ENCODE data around the gene DISP1.
"Not testable (repeated sequence)": the region's sequence is repeated elsewhere in the genome, so short reads cannot be mapped to it uniquely, and the experiment has no call there.

DISP1 gene

GRCh38 chr1:222843469-222844410, 28.9 kb downstream of the DISP1 start:
- H3K4me3 ChIP-seq: no peak overlapping the region
- no peaks in the 10 kb centered on the region for H3K9me3 ChIP-seq
- peaks cover 0 to 3% (median 0%) of the 10 kb centered on the region in 3 donors for H3K36me3 ChIP-seq
- no peaks in the 10 kb centered on the region for H3K27me3 ChIP-seq
- H3K4me1 ChIP-seq: no peaks in the 10 kb centered on the region
- H3K27ac ChIP-seq: no peak overlapping the region
- TF ChIP-seq, protein P1, sequence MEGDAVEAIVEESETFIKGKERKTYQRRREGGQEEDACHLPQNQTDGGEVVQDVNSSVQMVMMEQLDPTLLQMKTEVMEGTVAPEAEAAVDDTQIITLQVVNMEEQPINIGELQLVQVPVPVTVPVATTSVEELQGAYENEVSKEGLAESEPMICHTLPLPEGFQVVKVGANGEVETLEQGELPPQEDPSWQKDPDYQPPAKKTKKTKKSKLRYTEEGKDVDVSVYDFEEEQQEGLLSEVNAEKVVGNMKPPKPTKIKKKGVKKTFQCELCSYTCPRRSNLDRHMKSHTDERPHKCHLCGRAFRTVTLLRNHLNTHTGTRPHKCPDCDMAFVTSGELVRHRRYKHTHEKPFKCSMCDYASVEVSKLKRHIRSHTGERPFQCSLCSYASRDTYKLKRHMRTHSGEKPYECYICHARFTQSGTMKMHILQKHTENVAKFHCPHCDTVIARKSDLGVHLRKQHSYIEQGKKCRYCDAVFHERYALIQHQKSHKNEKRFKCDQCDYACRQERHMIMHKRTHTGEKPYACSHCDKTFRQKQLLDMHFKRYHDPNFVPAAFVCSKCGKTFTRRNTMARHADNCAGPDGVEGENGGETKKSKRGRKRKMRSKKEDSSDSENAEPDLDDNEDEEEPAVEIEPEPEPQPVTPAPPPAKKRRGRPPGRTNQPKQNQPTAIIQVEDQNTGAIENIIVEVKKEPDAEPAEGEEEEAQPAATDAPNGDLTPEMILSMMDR (IDR thresholded peaks at IDR 0.05): no peak
- DNase-seq: no peak
- intact Hi-C loops (cut with DNase I; ENCODE audit: low total_unique reads): no loop called here

DNA sequence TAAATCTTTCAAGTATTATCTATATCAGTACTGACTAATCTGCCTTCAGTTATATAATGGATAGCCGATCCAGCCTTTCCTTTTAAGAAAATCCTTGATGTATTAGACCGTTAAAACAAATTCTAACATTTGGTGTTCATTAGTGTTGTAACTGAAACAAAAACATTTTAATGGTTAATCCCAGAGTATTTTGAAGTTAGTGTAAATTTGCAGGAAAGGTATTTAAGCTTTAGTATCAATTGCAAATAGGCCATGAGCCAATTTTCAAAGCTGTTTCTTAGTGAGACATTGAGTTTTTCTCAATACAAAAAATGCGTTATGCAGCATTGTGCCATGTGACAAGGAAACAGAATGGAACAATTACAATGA, 29.6 kb downstream of the DISP1 start:
- Histone ChIP-seq H3K27ac (no peak overlapping the region), H3K9me3 (no peaks in the 10 kb centered on the region), H3K36me3 (peaks cover 0 to under 1% (median 0%) of the 10 kb centered on the region in 3 donors), H3K27me3 (no peaks in the 10 kb centered on the region), H3K4me1 (no peaks in the 10 kb centered on the region), H3K4me3 (no peak overlapping the region)
- no peak for DNase-seq
- TF ChIP-seq, protein P1 (IDR thresholded peaks at IDR 0.05): no peak
- intact Hi-C loops (cut with DNase I; ENCODE audit: low total_unique reads): no loop called here

- intact Hi-C loops (cut with DNase I; ENCODE audit: low total_unique reads): no loop called here
- no peaks in the 10 kb centered on the region for H3K36me3 ChIP-seq
- no peaks in the 10 kb centered on the region for H3K4me1 ChIP-seq
- H3K4me3 ChIP-seq: no peak overlapping the region
- TF ChIP-seq, protein P1 (IDR thresholded peaks at IDR 0.05): no peak
- no peak for DNase-seq
- H3K27ac ChIP-seq: no peak overlapping the region
- H3K9me3 ChIP-seq: no peaks in the 10 kb centered on the region
- no peaks in the 10 kb centered on the region for H3K27me3 ChIP-seq
Measured at GRCh38 chr1:222845763-222846162, 30.9 kb downstream of the DISP1 start.

GRCh38 chr1:222850550-222850949, 35.7 kb downstream of the DISP1 start:
- H3K4me1 ChIP-seq; intact Hi-C loops (cut with DNase I; ENCODE audit: low total_unique reads); H3K27me3 ChIP-seq; DNase-seq; H3K9me3 ChIP-seq; H3K4me3 ChIP-seq; H3K27ac ChIP-seq; H3K36me3 ChIP-seq: not testable (repeated sequence)

DNA sequence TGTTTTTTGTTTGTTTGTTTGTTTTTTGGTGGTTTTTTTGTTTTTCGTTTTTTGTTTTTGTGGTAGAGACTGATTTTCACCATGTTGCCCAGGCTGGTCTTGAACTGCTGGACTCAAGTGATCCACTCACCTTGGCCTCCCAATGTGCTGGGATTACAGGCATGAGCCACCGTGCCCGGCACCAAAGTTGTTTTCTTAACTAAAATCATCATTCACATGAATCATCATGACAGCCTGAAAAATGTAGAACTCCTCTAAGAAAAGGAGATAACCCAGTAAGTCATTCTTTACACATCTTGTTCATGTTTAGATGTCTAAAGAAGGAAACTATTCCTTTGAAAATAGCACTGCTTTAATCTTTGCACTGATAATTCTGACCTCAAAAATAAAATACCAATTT, 37.5 kb downstream of the DISP1 start:
- Histone ChIP-seq H3K4me1 (no peaks in the 10 kb centered on the region), H3K36me3 (peaks cover 0 to 10% (median 6%) of the 10 kb centered on the region in 3 donors), H3K27ac (no peak overlapping the region), H3K27me3 (no peaks in the 10 kb centered on the region), H3K4me3 (no peak overlapping the region), H3K9me3 (peaks cover 0 to 4% (median 0%) of the 10 kb centered on the region in 3 donors)
- intact Hi-C loops (cut with DNase I; ENCODE audit: low total_unique reads): no loop called here
- DNase-seq: no peak
- TF ChIP-seq, protein P1 (IDR thresholded peaks at IDR 0.05): no peak

DNA sequence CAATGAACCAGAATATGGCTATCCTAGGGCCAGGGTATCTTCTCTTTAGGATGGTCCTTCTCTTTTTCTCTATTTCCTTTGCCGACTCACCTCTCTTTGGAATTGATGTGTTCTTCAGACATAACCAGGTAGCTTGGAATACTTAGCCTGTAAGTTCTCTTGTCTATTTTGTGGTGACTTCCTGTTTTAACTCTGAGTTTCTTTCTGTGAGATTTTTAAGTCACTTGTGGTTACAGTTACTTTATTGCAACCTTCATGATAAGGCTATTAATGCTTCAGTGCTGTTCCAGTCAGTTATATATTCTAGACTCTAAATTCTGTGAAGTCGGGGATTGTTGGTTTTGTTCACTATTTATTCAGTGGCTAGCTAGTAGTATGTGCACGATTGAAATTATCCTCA, 46.2 kb downstream of the DISP1 start:
- Histone ChIP-seq H3K27ac (no peak overlapping the region), H3K4me3 (no peak overlapping the region), H3K9me3 (peaks cover 0 to 3% (median 0%) of the 10 kb centered on the region in 3 donors), H3K27me3 (no peaks in the 10 kb centered on the region), H3K36me3 (peaks cover 0 to 5% (median 0%) of the 10 kb centered on the region in 3 donors), H3K4me1 (no peaks in the 10 kb centered on the region)
- TF ChIP-seq, protein P1 (IDR thresholded peaks at IDR 0.05): no peak
- no peak for DNase-seq
- intact Hi-C loops (cut with DNase I; ENCODE audit: low total_unique reads): no loop called here

All from tibial artery (tissue), 4 donors.